MM.1S (cell line): ENCODE results near the gene NDUFS3.

Source experiments
- DNase-seq: peaks from one replicate; pipeline ENCODE4 v3.0.0-alpha.2; 2015
- H2AFZ ChIP-seq: fragments of 300-600 bp; sonication (generic); 2 replicates; pipeline ENCODE4 v1.6.0; 2016; ENCODE audit warnings: antibody characterized with exemption, low read length
- H3F3A ChIP-seq: fragments of 300-600 bp; sonication (generic); 2 replicates; pipeline ENCODE4 v1.6.1; 2016; ENCODE audit warnings: mild to moderate bottlenecking, antibody characterized with exemption, low read length, moderate library complexity, mixed read lengths; ENCODE audit not compliant: insufficient read depth
- H3K27ac ChIP-seq: fragments of 300-600 bp; sonication (generic); 2 replicates; pipeline ENCODE4 v1.5.1; 2016; ENCODE audit warnings: mild to moderate bottlenecking, low read length
- H3K27me3 ChIP-seq: fragments of 300-600 bp; sonication (generic); replicated peaks from 2 replicates; pipeline ENCODE4 v1.6.0; 2016; ENCODE audit warnings: low read length; ENCODE audit not compliant: insufficient read depth
- H3K36me3 ChIP-seq: fragments of 300-600 bp; sonication (generic); replicated peaks from 2 replicates; pipeline ENCODE4 v1.6.1; 2016; ENCODE audit warnings: mild to moderate bottlenecking, low read length, mixed read lengths; ENCODE audit not compliant: insufficient read depth
- H3K4me1 ChIP-seq: fragments of 300-600 bp; sonication (generic); 2 replicates; pipeline ENCODE4 v1.6.1; 2016; ENCODE audit warnings: low read length, mixed read lengths
- H3K4me2 ChIP-seq: fragments of 300-600 bp; sonication (generic); 2 replicates; pipeline ENCODE4 v1.6.0; 2016; ENCODE audit warnings: low read depth, low read length
- H3K4me3 ChIP-seq: fragments of 300-600 bp; sonication (generic); 2 replicates; pipeline ENCODE4 v1.5.1; 2016; ENCODE audit warnings: low read length, mixed read lengths
- H3K79me2 ChIP-seq: fragments of 300-600 bp; sonication (generic); 2 replicates; pipeline ENCODE4 v1.6.1; 2016; ENCODE audit warnings: mixed run types, low read length, mixed read lengths
- H3K9ac ChIP-seq: fragments of 300-600 bp; sonication (generic); 2 replicates; pipeline ENCODE4 v1.6.1; 2016; ENCODE audit warnings: low read length, mixed read lengths
- H3K9me2 ChIP-seq: fragments of 300-600 bp; sonication (generic); replicated peaks from 2 replicates; pipeline ENCODE4 v1.6.1; 2016; ENCODE audit warnings: mild to moderate bottlenecking, low read length, mixed read lengths; ENCODE audit not compliant: insufficient read depth
- H3K9me3 ChIP-seq: fragments of 300-600 bp; sonication (generic); replicated peaks from 2 replicates; pipeline ENCODE4 v1.6.1; 2016; ENCODE audit warnings: mild to moderate bottlenecking, low read length, mixed read lengths; ENCODE audit not compliant: insufficient read depth
- H4K20me1 ChIP-seq: fragments of 300-600 bp; sonication (generic); 2 replicates; pipeline ENCODE4 v1.6.1; 2016; ENCODE audit warnings: mild to moderate bottlenecking, low read length, moderate library complexity, mixed read lengths; ENCODE audit not compliant: insufficient read depth
- CTCF ChIP-seq: fragments of 300-600 bp; sonication (generic); IDR thresholded peaks from 2 replicates; pipeline ENCODE4 v1.5.1; 2016; ENCODE audit warnings: antibody characterized with exemption, low read length, mixed read lengths
- EZH2 ChIP-seq: fragments of 300-600 bp; sonication (generic); optimal IDR thresholded peaks from 2 replicates; pipeline ENCODE3; 2017; ENCODE audit warnings: low read depth, mild to moderate bottlenecking, antibody characterized with exemption, low read length, mixed read lengths
- EZH2phosphoT487 ChIP-seq: fragments of 300-600 bp; sonication (generic); IDR thresholded peaks from 2 replicates; pipeline ENCODE4 v1.6.1; 2018; ENCODE audit warnings: antibody characterized with exemption, low read length

The NDUFS3 gene

GRCh38 chr11:47583844-47584243, 5.0 kb downstream of the NDUFS3 start:
- H3K36me3 ChIP-seq, result peaks cover 14% of the 10 kb centered on the region; the same call in 1 of the 2 replicates
- peaks cover 35% of the 10 kb centered on the region for H3K79me2 ChIP-seq
- no peaks in the 10 kb centered on the region for H4K20me1 ChIP-seq
- peaks cover 6% of the 10 kb centered on the region for H3K4me1 ChIP-seq
- no peak overlapping the region for H3K4me3 ChIP-seq
- no peaks in the 10 kb centered on the region for H3K9me2 ChIP-seq
- H3K9ac ChIP-seq, result no peak overlapping the region
- no peaks in the 10 kb centered on the region for H3F3A ChIP-seq
- no peaks in the 10 kb centered on the region for H3K9me3 ChIP-seq
- DNase-seq, result no peak
- no peak overlapping the region for H2AFZ ChIP-seq
- H3K27ac ChIP-seq, result no peak overlapping the region
- H3K4me2 ChIP-seq, result no peak overlapping the region
- no peak for TF ChIP-seq CTCF
- no peaks in the 10 kb centered on the region for H3K27me3 ChIP-seq

GRCh38 chr11:47586098-47586855, 7.4 kb downstream of the NDUFS3 start, which contains the start of gene FAM180B:
TSS of gene FAM180B (plus strand) at chr11:47586678. CDS start at chr11:47586769, 91 bp downstream.
- Histone ChIP-seq H3K9me3 (no peaks in the 10 kb centered on the region), H3K79me2 (peaks cover 14% of the 10 kb centered on the region; the same call in 1 of the 2 replicates), H3K27me3 (no peaks in the 10 kb centered on the region), H4K20me1 (no peaks in the 10 kb centered on the region), H3K9ac (no peak within 1 kb of the TSS), H3K36me3 (0 out of 2 replicates have a peak, but pooled peaks cover 11% of the 10 kb centered on the region), H2AFZ (no peak within 1 kb of the TSS), H3F3A (no peaks in the 10 kb centered on the region), H3K4me3 (no peak within 1 kb of the TSS), H3K4me2 (no peak within 1 kb of the TSS), H3K9me2 (no peaks in the 10 kb centered on the region), H3K4me1 (no peaks in the 10 kb centered on the region), H3K27ac (no peak within 1 kb of the TSS)
- TF ChIP-seq EZH2 (no peak), EZH2phosphoT487 (no peak), CTCF (no peak)
- no peak for DNase-seq

GRCh38 chr11:47587039-47587716, 8.3 kb downstream of the NDUFS3 start:
- Histone ChIP-seq H3K4me2 (no peak overlapping the region), H3K4me1 (no peaks in the 10 kb centered on the region)

More at GRCh38 chr11:47587039-47587716, 8.3 kb downstream of the NDUFS3 start:
- H3F3A ChIP-seq, result no peaks in the 10 kb centered on the region
- no peaks in the 10 kb centered on the region for H4K20me1 ChIP-seq
- no peaks in the 10 kb centered on the region for H3K9me2 ChIP-seq
- H3K4me3 ChIP-seq, result no peak overlapping the region
- H3K9ac ChIP-seq, result no peak overlapping the region
- H2AFZ ChIP-seq, result no peak overlapping the region
- 0 out of 2 replicates have a peak, but pooled peaks cover 2% of the 10 kb centered on the region for H3K36me3 ChIP-seq
- DNase-seq, result no peak
- H3K9me3 ChIP-seq, result no peaks in the 10 kb centered on the region
- no peaks in the 10 kb centered on the region for H3K27me3 ChIP-seq
- TF ChIP-seq EZH2, result no peak
- no peak for TF ChIP-seq EZH2phosphoT487
- TF ChIP-seq CTCF, result no peak
- no peak overlapping the region for H3K27ac ChIP-seq
- peaks cover 5% of the 10 kb centered on the region; the same call in 1 of the 2 replicates for H3K79me2 ChIP-seq
